ENCODE measurements around the gene TWF2.
"Not testable (repeated sequence)": the region's sequence is repeated elsewhere in the genome, so short reads cannot be mapped to it uniquely, and the experiment has no call there.

Gene TWF2

GRCh38 chr3:52238761-52239701 is at the start of gene TWF2:
Gene TWF2, minus strand, starts transcription at chr3:52239158. Its CDS starts 142 bp downstream, at chr3:52239016.
- in situ Hi-C loops (cut with HindIII; ENCODE audit: low sequenced_read_pairs): no loop called here

DNA sequence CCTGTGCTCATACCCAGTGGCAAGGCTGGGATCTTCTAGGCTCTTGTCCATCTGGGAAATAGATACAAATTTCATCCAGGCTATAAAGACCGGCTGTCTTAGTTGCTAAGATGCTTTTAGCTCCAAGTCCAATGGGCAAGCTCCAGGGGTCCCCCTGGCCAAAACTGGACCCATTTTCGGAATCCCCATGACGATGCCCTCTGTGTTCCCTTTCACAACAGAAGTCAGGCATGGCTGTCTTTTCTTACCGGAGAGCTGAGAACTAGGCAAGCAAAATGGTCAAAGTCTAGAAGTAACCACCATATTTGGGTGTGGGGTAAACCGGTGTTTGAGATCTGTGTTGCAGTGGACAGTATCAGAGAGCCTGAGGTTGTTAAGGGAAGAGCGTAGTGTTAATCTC is 49.7 kb upstream of the TWF2 start:
- in situ Hi-C loops (cut with HindIII; ENCODE audit: low sequenced_read_pairs): no loop called here

DNA sequence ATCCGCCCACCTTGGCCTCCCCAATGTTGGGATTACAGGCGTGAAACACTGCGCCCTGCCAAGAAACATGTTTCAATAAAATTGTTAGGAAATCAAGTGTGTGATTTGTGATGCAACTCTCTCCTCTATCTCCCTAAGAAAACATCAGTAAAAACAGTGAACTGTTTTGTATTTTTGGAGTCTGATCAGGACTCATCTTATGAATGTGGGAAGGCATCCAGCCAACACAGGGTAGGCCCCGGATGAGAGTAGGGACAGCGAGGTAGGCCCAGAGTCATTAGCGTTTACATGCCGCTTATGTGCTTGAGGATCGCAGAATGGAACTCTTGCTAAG is 47.8 kb upstream of the TWF2 start:
- in situ Hi-C loops (cut with HindIII; ENCODE audit: low sequenced_read_pairs): no loop called here

GRCh38 chr3:52284051-52284450 is 45.1 kb upstream of the TWF2 start:
- in situ Hi-C loops (cut with HindIII; ENCODE audit: low sequenced_read_pairs): not testable (repeated sequence)

- in situ Hi-C loops (cut with HindIII; ENCODE audit: low sequenced_read_pairs): no loop called here
Observed at GRCh38 chr3:52283306-52283705, 44.3 kb upstream of the TWF2 start.

- in situ Hi-C loops (cut with HindIII; ENCODE audit: low sequenced_read_pairs): no loop called here
Observed at GRCh38 chr3:52281981-52282801, 43.2 kb upstream of the TWF2 start.

DNA sequence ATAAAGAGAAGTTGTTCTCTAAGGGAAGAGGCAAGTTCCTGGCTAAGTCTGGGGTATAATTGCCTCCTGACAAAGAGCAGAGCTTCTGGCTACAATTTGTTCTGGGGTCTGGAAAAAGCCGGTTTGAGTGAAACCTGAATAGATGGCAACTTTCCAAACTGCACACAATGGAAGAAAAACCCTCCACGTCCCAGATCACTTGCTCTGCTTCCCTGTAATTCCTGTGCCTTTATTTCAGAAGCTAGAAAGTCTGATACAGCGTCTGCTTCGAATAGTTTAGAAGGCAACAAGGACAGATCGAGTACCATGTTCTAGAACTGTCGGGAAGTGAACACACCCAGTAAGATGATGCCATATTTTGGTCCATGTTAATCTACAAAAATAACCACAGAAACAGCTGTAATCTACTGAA is 41.1 kb upstream of the TWF2 start:
- in situ Hi-C loops (cut with HindIII; ENCODE audit: low sequenced_read_pairs): no loop called here

- in situ Hi-C loops (cut with HindIII; ENCODE audit: low sequenced_read_pairs): loop anchor here (10.0 kb wide), 1 partner anchor 95 kb away; no protein-coding TSS in a partner anchor
Observed at GRCh38 chr3:52279596-52279995, 40.6 kb upstream of the TWF2 start.

GRCh38 chr3:52278510-52279069 is 39.6 kb upstream of the TWF2 start, which contains the start of gene WDR82:
Gene WDR82, minus strand, starts transcription at chr3:52278649. Its CDS starts 288 bp downstream, at chr3:52278361.
- in situ Hi-C loops (cut with HindIII; ENCODE audit: low sequenced_read_pairs): loop anchor here (10.0 kb wide), 1 partner anchor 94 kb away; no protein-coding TSS in a partner anchor

- in situ Hi-C loops (cut with HindIII; ENCODE audit: low sequenced_read_pairs): loop anchor here (10.0 kb wide), 1 partner anchor 93 kb away; no protein-coding TSS in a partner anchor
Observed at GRCh38 chr3:52277972-52278509, 39.1 kb upstream of the TWF2 start.

DNA sequence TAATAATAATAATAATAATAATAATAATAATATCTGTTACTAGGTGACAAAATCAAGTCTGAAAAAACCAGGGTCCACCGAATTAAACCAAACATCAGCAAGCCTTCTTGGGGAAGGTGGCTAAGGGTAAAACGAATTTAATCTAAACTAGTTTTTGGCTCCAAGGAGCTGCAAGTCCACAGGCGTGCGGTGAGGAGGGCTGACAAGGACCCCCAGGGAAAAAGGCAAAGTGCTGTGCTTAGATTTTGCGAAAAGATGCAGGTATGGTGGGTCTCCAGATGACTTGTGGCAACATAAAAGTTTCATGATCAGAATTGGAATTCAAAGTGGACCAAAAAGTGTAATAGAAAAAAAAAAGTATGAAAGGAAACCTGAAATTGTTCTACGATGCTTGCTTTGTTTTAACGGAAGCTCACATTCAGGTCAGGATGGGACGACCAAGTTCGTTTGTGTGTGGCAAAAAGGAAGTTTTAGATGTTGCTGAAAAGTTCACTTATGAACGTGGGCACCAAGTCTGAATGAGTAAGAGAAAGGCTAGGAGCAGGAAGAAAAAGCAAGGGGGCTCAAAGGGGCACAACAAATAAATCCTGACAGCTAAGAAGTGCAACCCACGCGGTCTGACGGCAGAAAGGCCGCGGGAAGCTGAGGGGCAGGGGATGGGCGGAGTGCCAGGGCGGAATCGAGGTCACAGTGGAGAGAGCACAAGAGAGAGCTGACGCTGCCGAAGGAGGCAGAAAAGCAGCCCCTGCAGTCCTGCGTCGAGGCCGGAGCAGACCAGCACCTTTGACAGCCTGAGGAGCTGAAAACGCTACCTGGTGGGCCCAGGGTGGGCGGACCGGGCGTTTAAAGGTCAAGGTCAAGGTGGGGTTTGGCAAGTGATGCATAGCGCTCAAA is 38.4 kb upstream of the TWF2 start:
- in situ Hi-C loops (cut with HindIII; ENCODE audit: low sequenced_read_pairs): loop anchor here (10.0 kb wide), 1 partner anchor 93 kb away; no protein-coding TSS in a partner anchor

DNA sequence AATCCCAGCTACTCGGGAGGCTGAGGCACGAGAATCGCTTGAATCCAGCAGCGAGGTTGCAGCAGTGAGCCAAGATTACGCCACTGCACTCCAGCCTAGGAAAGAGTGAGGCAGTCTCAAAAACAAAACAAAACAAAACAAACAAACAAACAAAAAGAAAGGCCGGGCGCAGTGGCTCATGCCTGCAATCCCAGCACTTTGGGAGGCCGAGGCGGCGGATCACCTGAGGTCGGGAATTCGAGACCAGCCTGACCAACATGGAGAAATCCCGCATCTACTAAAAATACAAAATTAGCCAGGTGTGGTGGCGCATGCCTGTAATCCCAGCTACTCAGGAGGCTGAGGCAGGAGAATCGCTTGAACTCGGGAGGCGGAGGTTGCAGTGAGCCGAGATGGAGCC is 35.8 kb upstream of the TWF2 start:
- in situ Hi-C loops (cut with HindIII; ENCODE audit: low sequenced_read_pairs): loop anchor here (10.0 kb wide), 1 partner anchor 90 kb away; no protein-coding TSS in a partner anchor

DNA sequence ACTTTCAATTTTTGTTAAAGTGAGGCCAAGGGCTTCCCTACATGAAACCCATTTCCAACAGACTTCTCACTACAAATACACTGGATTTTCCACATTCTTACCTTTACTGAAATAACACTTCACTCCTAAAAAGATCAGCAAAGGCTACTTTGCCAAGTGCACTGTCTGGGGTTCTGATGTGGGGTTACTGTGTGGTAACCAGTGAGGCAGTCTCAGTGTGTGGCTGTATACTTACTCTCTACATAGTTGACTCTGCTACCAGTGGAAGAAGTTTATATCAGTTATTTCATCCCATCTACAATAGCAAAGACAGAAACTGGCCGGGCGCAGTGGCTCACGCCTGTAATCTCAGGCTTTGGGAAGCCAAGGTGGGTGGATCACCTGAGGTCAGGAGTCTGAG is 33.9 kb upstream of the TWF2 start:
- in situ Hi-C loops (cut with HindIII; ENCODE audit: low sequenced_read_pairs): loop anchor here (10.0 kb wide), 1 partner anchor 88 kb away; no protein-coding TSS in a partner anchor

DNA sequence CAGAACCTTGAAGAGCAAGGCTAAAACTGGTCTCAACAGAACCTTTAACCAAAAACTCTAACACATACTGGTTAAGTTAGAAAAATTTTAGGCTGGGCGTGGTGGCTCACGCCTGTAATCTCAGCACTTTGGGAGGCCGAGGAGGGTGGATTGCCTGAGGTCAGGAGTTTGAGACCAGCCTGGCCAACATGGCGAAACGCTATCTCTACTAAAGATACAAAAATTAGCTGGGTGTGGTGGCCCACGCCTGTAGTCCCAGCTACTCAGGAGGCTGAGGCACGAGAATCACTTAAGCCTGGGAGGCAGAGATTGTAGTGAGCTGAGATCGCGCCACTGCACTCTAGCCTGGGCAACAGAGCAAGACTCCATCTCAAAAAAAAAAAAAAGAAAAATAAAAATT is 33.2 kb upstream of the TWF2 start:
- in situ Hi-C loops (cut with HindIII; ENCODE audit: low sequenced_read_pairs): loop anchor here (10.0 kb wide), 1 partner anchor 87 kb away; no protein-coding TSS in a partner anchor

- in situ Hi-C loops (cut with HindIII; ENCODE audit: low sequenced_read_pairs): loop anchor here (10.0 kb wide), 1 partner anchor 86 kb away; no protein-coding TSS in a partner anchor
Observed at GRCh38 chr3:52270252-52270754, 31.3 kb upstream of the TWF2 start.

DNA sequence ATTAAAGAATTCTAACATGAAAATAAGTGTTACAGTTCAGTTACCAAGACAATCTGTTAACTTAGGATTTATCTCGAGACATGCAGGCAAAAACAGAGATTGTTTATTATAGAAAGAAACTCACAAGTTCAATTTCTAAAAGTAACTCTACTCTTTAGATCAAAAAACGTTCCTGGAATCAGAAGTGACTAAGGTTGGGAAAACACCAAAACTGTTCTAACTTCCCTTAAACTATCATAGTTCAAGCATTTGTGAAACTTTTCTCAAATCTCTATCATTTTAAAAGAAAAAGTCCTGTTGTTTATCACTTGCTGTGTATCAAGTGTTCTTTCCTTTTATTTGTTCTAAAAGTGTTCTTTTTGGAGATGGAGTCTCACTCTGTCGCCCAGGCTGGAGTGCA is 30.8 kb upstream of the TWF2 start:
- in situ Hi-C loops (cut with HindIII; ENCODE audit: low sequenced_read_pairs): loop anchor here (10.0 kb wide), 1 partner anchor 85 kb away; no protein-coding TSS in a partner anchor

- in situ Hi-C loops (cut with HindIII; ENCODE audit: low sequenced_read_pairs): no loop called here
Observed at GRCh38 chr3:52268036-52268435, 29.1 kb upstream of the TWF2 start.

DNA sequence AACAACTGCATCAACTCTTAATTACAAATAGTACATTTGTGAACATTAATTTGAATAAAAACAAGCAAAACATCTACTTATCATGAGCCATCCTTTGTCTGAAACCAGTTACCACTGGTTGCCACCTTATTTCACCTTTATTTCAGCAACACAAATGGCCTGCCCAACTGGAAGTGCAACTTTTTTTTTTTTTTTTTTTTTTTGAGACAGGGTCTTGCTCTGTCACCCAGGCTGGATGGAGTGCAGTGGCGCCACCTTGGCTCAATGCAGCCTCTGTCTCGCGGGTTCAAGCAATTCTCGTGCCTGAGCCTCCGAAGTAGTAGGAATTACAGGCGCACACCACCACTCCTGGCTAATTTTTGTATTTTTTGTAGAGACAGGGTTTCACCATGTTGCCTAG is 26.4 kb upstream of the TWF2 start:
- in situ Hi-C loops (cut with HindIII; ENCODE audit: low sequenced_read_pairs): no loop called here

DNA sequence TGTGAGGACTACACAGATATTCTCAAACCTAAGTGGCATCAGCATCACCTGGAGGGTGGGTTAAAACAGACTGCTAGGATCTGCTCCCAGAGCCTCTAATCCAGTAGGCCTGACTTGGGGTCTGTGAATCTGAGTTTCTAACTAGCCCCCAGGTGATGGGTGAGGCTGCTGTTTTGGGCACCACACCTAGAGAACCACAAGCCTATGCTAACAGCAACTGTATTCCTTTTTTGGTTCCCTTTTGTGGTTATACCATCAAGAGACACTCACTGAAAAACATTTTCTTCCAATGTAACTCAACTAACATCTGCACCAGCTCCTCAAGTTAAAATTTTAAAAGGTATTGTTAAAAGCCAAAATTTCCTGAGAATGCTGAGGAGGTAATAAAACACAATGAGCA is 23.5 kb upstream of the TWF2 start:
- in situ Hi-C loops (cut with HindIII; ENCODE audit: low sequenced_read_pairs): no loop called here

Data from DLD1 (cell line).